ENCODE data around the gene CRTAC1.

DNA sequence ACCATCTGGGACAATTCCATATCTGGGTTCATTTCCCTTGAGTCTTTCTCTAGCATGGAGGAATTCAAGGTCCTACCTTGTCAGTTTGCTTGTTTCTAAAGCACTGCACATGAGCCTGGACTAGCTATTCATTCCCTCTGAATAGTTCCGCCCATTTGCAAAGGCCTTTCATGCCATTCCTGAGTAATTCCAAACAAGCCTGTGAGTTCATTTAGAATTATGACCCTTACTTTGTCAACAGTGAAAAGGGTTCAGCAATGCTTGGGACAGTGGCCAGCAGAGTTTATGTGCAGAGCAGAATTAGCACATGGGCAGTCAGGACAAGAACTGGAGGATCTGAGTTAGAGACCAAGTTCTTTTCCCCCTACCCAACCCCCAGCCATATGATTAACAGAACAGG lies 27.9 kb upstream of the CRTAC1 start:
- no peak for TF ChIP-seq CTCF (IDR thresholded peaks at IDR 0.05; ENCODE audit: extremely low read depth in 1 of 2, insufficient read depth in 1 of 2, low read depth in 1 of 2, low read length in 2 of 2)
- no peak for TF ChIP-seq POLR2AphosphoS5 (IDR thresholded peaks at IDR 0.05; ENCODE audit: insufficient read depth, low read depth, low read length)
- TF ChIP-seq POLR2A (IDR thresholded peaks at IDR 0.05; ENCODE audit: low read depth, low read length) = no peak
- TF ChIP-seq EZH2 (IDR thresholded peaks at IDR 0.05; ENCODE audit: borderline replicate concordance, low read depth, low read length, severe bottlenecking) = no peak
- TF ChIP-seq GATA2 (IDR thresholded peaks at IDR 0.05; ENCODE audit: insufficient read depth, insufficient read length, low read depth, low read length) = no peak
- TF ChIP-seq, protein P1, sequence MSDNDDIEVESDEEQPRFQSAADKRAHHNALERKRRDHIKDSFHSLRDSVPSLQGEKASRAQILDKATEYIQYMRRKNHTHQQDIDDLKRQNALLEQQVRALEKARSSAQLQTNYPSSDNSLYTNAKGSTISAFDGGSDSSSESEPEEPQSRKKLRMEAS (IDR thresholded peaks at IDR 0.05; ENCODE audit: insufficient read depth, insufficient read length) = no peak
- TF ChIP-seq MYC (IDR thresholded peaks at IDR 0.05; ENCODE audit: low read depth, low read length) = no peak
